ENCODE measurements around the gene CD96. TPM values are rescaled to one million over a fixed set of nuclear protein-coding genes. Genes with fewer than 3 reads are reported as not detected.
"Not testable (repeated sequence)": the region's sequence is repeated elsewhere in the genome, so short reads cannot be mapped to it uniquely, and the experiment has no call there.

Gene CD96
- total RNA-seq, 1 experiment from 2014 or later: not detected

DNA sequence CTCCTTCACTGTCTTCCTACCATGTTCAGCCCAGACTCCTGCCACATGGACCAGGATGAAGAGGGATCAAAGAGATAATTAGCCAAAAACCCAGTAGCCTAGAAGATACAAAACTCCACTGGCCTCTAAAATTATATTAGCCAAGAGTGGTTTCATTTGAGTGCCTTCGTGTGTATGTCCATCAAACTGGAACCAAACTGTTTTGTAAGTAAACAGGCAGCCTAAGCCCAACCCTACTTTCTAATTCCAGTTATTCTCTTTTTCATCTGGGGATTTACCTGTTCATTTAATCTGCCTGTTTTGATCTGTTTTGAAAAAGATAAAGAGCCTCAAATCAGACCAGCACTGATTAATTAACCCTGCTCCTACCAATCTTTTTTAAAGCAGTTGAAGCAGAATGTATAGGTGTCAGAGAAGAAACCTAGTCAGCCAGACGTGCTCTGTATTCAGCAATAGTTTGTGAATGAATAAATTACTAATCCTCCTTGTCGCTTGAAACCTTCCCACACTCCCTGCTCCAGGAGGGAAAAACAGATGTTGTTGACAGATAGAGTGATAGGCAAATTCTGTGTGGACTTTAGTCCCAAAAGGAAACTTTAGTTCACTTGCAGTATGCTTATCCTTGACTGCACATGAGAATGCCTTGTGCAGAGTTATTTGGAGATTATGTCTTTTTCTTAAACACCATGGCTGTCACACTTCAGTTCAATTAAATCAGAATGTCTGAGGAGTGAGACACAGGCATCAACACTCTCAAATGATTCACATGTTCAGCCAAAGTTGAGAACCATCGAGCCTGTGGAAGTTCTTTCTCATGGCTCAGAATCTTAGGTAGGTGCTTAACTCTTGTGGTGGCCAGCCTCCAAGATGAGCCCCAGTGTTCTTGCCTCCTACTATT is 108.6 kb downstream of the CD96 start:
- peak; percentile 18 for DNase-seq (ENCODE audit: low read depth)
- in situ Hi-C loops (cut with HindIII; ENCODE audit: low pct_unique_long_range_greater_than_20kb, low sequenced_read_pairs): no loop called here

DNA sequence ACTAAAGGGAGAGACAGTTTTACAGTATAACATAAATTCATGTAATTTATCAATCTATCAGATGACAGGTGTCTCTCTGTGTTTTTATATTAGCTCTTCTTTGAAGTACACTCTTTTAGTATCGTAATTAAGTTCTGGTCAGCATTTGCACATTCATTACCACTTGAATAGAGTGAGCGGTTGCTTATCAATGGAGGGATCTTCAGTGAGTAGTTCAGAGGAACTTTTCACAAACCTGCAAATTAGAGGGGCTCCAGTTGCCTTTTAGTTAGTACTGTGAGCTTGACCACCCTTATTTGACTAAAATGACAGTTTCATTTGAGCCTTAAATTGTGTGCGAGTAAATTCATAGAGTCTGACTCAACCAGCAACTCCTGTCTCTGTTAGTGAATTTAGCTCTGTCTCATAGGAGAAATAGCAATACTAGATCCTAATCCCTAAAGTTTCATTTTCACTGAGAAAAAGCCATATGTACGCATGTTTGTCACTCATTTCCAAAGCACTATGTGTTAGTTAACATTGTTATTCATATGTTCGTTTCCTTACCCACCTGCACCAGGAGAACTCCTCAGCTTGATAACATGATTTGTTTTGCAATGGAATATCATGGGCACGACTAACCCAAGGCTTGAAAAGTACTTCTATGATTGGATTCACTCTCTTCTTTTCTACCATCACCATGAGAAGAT is 110.6 kb downstream of the CD96 start:
- in situ Hi-C loops (cut with HindIII; ENCODE audit: low pct_unique_long_range_greater_than_20kb, low sequenced_read_pairs): no loop called here
- no peak for DNase-seq (ENCODE audit: low read depth)

DNA sequence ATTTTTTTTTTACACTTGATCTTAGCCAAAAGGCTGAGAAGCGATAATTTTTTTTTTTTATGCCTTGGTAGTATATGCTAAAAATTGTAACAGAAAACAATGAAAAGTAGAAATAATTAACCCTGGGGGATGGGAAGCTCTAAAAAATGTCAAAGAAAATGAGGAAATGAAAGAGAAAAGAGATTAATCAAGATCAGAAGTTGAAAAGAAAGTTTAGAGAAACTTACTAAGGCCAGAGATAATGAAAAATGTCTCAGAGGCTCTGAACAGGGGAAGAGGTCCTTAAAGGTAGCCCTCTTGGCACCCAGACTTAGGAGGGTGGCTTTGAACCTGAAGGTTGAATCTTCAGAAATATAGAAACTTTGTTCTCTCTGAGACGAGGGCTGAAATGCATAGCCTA is 111.8 kb downstream of the CD96 start:
- DNase-seq (ENCODE audit: low read depth): no peak
- in situ Hi-C loops (cut with HindIII; ENCODE audit: low pct_unique_long_range_greater_than_20kb, low sequenced_read_pairs): no loop called here

DNA sequence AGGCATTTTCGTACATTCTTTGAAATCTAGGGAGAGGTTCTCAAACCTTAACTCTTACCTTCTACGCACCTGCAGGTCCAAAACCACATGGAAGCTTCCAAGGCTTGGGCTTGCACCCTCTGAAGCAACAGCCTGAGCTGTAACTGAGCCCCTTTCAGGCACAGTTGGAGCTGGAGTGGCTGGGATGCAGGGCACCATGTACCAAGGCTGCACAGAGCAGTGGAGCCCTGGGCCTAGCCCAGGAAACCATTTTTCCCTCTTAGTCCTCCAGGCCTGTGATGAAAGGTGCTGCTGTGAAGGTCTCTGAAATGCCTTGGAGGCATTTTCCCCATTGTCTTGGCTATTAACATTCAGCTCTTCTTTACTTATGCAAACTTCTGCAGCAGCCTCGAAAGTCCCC is 120.0 kb downstream of the CD96 start:
- in situ Hi-C loops (cut with HindIII; ENCODE audit: low pct_unique_long_range_greater_than_20kb, low sequenced_read_pairs): no loop called here
- DNase-seq (ENCODE audit: low read depth): no peak

DNA sequence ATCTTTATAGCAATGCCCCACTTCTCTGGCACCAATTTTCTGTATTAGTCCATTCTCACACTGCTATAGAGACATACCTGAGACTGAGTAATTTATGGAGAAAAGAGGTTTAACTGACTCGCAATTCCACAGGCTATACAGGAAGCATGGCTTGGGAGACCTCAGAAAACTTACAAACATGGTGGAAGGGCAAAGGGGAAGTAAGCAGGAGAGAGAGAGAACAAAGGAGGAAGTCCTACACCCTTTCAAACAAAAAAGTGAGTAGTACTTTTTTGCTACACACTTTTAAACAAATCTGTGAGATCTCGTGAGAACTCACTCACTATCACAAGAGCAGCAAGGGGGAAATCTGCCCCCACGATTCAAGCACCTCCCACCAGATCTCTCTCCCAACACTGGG is 120.9 kb downstream of the CD96 start:
- no peak for DNase-seq (ENCODE audit: low read depth)
- in situ Hi-C loops (cut with HindIII; ENCODE audit: low pct_unique_long_range_greater_than_20kb, low sequenced_read_pairs): no loop called here

DNA sequence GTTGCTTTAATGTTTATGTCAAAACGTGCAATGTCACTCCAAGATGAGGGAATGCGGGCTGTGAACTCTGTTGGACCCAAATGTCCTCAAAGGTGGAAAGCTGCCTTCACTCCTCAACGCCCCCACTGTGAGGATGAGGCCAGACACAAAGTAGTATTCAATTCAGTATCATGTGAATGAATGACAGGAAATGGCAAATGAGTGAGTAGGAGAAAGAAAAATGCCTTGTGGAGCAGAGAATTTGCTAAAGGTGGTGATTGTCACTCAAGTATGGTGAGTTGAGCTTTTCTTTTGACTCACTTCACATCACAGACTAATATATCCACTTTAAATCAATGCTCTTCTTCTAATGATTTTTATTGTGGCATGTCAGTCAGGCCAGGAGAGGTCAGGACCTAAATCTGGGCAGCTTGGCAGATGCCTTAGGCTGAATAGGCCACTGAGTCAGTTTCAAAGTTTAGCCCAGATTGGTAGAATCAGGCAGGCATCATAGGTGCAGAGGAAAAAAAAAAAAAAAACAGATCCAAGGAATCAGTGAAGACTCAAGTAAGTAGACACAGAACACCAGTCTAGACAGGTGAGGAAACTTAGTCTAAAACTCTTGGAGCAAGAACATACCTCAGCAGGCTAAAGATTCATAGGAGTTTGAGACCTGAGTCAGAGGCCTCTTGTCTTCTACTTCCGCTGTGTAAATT is 124.2 kb downstream of the CD96 start:
- DNase-seq (ENCODE audit: low read depth): no peak
- in situ Hi-C loops (cut with HindIII; ENCODE audit: low pct_unique_long_range_greater_than_20kb, low sequenced_read_pairs): no loop called here

DNA sequence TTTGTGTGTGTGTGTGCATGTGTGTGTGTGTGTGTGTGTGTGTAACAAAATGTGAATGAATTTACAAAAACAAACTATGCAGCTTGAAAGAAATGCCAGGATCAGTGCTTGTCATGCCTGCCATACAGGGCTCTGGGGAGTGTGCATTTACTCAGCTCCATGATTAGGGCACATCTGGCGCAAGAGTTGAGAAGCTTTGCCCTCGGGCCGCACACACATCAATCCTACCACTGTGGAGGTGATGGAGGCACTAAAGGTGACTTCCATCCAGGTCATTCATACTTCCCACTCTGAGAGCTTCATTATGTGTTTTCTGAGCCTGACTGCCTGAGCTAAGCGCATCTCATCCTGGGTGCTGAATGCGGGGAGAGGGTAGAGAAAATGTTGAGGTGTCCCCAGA is 125.2 kb downstream of the CD96 start:
- in situ Hi-C loops (cut with HindIII; ENCODE audit: low pct_unique_long_range_greater_than_20kb, low sequenced_read_pairs): no loop called here
- no peak for DNase-seq (ENCODE audit: low read depth)

DNA sequence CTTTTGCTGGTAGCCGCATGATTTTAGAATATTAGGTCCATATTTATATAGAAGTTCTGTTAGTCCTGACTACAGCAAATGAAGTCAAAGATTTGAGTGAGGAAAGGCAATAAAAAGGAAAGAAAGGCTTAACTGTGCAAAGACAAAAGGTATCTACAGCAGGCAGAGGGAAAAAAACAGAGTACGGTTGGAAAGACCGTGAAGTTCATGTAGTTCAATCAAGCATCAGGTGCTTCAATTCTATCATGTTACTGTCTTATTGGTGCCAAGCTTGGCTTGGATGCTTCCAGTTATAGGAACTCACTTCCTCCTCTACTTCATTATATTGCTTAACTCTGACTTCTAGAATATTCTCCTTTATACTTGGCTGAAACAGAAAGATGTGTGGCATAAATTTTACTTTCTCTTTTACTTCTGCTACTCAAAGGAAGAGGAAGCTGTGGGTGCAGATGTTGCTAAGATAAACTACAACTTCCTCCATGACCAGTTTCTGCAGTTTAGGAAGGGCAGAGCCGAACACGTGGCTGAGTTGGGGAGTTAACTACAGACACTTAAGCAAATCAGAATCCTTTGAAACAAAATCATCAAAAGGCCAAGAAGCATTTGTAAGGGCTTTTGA is 125.7 kb downstream of the CD96 start:
- in situ Hi-C loops (cut with HindIII; ENCODE audit: low pct_unique_long_range_greater_than_20kb, low sequenced_read_pairs): no loop called here
- no peak for DNase-seq (ENCODE audit: low read depth)

DNA sequence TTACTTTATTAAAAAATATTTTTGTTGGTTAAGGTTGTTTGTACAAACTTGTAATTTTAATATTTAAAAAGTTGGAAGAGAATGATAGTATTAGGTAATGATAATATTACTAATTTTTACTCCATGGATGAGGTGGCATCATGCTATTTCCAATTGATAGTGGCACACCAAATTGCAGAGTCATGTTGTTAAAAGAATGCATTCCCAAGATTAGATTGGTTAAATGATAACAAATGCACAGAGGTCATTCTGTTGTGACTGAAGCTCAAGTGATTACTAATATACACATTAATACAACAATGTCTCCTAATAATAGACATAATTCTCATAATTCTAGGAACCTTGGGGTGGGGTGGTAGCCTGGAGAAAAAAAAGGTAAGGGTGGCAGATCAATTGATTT is 126.3 kb downstream of the CD96 start:
- DNase-seq (ENCODE audit: low read depth): no peak
- in situ Hi-C loops (cut with HindIII; ENCODE audit: low pct_unique_long_range_greater_than_20kb, low sequenced_read_pairs): no loop called here

DNA sequence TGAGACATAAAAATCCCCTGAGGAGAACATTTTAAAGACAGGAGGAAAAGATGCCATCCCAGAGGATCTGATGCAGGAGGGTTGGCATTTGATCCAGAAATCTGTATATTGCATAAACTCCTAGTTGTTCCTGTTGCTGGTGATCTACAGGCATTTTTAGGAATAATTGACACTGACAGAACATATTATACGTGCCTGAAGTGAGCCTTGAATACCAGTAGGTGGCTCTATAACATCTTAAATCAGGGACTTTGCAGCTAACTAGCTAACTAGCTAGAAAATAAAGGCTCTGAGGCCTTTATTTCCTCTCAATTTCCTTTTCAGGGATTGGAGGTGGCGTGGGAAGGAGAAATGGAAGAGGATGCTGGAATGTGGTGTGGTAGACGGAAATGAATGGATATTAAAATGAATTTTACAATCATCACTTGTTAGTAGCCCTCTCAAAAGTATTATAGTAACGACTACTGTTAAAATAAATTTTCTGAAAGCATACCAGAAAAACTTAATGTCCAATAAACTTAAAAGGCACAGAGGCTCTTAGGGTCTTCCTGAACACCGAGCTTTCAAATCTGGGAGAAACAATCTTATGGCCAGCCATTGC is 127.0 kb downstream of the CD96 start:
- in situ Hi-C loops (cut with HindIII; ENCODE audit: low pct_unique_long_range_greater_than_20kb, low sequenced_read_pairs): no loop called here

DNA sequence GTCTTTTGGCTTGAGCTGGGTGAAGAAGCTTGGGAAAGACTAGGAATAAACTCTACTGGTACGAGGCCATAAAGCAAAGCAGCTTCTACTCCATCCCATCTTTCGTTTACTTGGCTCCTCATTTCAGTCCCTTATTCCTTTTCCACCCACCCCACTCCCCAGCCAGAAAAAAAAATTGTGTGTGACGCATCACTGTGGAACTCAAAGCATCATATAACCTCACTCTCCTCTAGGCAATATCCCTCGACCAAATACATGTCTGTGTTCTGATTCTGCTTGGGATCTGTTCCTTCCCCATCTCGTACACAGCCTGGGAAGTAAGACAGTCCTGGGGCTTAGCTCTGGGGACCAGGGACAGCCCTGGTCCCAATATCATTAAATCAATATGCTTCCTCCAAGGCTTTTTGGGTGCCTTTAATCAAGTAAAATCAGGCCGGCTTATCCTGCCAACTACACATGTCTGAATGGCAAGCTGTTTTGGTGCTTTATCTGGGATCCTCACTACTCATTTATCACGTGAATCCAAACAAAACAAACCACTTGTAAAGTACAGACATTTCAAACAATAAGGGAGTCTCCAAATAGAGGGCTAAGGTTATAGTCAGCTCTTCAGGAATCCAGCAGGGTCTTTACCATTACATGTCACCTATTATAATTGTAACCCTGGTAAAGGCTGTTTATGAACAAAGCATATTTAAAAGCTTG is 128.1 kb downstream of the CD96 start:
- DNase-seq (ENCODE audit: low read depth): no peak

More for the DNA sequence above, 127.0 kb downstream of the CD96 start:
- peak; percentile 40 for DNase-seq (ENCODE audit: low read depth)

DNA sequence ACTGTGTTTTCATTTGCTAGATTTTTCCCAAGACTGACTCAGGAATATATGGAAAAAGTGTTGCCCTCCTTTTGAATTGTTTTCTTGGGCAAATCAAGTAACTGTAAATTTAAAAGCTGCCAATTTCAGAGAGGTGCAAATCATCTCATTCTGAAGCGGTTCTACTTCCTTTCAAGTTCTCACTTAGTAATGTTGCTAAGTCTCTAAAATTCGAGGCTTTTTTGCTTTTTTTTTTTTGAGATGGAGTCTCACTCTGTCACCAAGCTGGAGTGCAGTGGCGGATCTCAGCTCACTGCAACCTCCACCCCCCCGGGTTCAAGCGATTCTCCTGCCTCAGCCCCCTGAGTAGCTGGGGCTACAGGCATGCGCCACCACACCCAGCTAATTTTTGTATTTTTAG is 130.5 kb downstream of the CD96 start:
- in situ Hi-C loops (cut with HindIII; ENCODE audit: low pct_unique_long_range_greater_than_20kb, low sequenced_read_pairs): not testable (repeated sequence)

More for the DNA sequence above, 128.1 kb downstream of the CD96 start:
- in situ Hi-C loops (cut with HindIII; ENCODE audit: low pct_unique_long_range_greater_than_20kb, low sequenced_read_pairs): no loop called here

DNA sequence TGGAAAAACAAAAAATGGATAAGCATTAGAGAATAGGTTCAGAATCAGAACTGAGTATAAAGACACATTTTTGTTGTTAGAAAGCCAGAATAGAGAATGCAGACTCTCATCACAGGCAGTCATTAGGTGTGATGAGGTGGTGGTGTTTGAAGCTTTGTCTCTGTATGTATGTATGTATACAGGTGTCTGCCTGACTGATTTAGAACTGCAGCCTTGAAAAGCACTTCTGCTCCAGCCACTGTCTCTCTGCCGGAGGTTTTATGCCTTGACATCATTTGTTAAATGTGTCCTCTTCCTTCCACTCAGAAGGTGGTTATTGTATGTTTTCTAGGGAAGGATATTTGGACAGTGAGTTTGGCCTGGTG is 133.8 kb downstream of the CD96 start:
- DNase-seq (ENCODE audit: low read depth): no peak
- in situ Hi-C loops (cut with HindIII; ENCODE audit: low pct_unique_long_range_greater_than_20kb, low sequenced_read_pairs): no loop called here

More for the DNA sequence above, 130.5 kb downstream of the CD96 start:
- DNase-seq (ENCODE audit: low read depth): not testable (repeated sequence)

DNA sequence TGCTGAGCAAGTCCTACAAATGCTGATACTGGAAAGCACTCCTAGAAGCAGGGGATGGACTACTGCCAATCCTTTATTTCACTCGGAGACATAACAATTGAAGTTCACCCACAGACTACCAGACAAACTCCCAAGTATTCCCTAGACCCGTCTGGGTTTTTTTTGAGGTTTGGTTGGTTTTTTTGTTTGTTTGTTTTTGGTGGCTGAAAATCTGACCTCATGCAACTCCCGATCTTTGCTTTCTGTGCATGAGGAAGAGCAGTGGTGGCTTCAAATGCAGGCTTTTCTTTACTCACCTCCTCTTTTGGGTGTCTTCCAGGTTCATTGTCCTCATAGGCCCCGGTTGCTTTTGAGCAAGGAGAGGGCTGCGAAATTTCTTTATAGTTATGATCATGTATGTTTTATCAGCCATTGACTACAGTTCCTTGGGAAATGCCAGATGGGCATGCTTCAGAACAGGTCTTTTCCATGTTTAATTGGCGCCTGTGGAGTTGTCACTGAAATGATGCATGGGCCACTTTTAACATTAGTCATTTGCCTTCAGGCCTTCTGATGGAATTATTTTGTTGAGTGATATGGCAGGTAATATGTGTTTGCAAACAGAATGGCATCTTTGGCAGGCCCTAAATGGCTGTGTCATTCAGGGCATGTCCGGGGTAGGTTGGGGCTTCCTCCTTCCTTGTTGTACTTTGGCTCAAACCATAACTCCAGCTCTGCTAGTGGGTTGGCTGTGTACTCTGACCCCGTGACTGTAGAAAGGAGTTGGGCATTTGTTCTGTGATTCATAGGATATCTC is 134.4 kb downstream of the CD96 start:
- in situ Hi-C loops (cut with HindIII; ENCODE audit: low pct_unique_long_range_greater_than_20kb, low sequenced_read_pairs): no loop called here
- DNase-seq (ENCODE audit: low read depth): peak; percentile 79

DNA sequence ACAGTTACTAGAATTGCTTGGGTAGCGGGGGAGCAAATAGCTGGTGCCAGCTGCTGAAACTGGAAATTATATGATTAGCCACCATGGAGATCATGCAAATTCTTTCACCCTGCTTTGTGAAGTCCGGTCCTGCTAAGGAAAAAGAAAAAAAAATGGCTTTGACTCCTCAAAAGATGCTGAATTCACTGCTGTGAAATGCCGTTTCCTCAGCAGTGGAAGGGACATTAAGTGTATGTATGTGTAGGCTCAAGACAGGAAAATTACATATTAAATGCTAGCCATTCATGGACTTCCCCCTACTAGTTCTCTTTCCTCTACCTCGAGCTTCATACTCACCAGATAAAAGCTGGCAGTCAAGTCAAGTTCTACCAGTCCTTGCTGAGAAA is 135.0 kb downstream of the CD96 start:
- no peak for DNase-seq (ENCODE audit: low read depth)
- in situ Hi-C loops (cut with HindIII; ENCODE audit: low pct_unique_long_range_greater_than_20kb, low sequenced_read_pairs): no loop called here

DNA sequence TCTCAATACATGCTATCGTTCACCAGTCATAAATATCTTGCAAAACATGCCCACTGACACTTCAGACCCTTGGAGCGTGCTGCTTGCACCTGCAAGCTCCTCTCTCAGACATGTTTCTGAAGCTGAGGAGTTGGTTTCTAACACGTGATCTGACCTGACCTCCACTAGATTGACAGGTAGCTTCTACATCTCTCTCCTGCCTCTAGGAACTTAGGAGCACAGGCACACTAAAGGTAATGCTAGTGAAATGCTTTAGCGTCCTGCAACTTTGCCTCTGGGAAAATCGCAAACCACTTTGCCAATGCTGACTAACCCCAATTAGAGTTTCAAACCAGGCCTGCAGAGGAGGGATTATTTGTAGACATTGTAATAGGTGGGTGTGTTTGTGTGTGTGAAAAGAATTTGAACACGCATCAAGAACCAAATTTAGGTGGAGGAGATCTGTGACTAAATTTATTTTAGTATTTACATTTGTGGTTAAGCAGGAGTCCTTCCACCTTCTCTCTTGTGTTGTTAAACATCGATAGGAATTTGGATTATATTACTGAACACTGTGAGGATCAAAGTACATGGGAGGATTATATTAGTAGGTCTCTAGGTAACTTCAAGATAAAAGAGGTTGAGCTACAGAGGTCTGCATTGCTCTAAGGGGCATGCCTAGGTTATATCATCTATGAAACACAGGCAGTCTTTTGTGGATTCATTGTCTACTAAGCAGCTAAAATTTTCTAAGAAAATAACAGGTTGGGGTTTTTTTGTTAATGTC is 139.8 kb downstream of the CD96 start:
- in situ Hi-C loops (cut with HindIII; ENCODE audit: low pct_unique_long_range_greater_than_20kb, low sequenced_read_pairs): no loop called here
- no peak for DNase-seq (ENCODE audit: low read depth)

Data from Caki2 (cell line).